CD4-positive, alpha-beta T cell treated with Interleukin-15 for 4 hours (primary cell): ENCODE data around the gene ARSG.
"Not testable (repeated sequence)": the region's sequence is repeated elsewhere in the genome, so short reads cannot be mapped to it uniquely, and the experiment has no call there.

Experiments used
- DNase-seq: peaks from one replicate; pipeline ENCODE4 v3.0.0-alpha.2; 2020; ENCODE audit warnings: low spot score

Gene ARSG

GRCh38 chr17:68398691-68399637 is 107.7 kb downstream of the ARSG start:
- DNase-seq = peak; percentile 35

DNA sequence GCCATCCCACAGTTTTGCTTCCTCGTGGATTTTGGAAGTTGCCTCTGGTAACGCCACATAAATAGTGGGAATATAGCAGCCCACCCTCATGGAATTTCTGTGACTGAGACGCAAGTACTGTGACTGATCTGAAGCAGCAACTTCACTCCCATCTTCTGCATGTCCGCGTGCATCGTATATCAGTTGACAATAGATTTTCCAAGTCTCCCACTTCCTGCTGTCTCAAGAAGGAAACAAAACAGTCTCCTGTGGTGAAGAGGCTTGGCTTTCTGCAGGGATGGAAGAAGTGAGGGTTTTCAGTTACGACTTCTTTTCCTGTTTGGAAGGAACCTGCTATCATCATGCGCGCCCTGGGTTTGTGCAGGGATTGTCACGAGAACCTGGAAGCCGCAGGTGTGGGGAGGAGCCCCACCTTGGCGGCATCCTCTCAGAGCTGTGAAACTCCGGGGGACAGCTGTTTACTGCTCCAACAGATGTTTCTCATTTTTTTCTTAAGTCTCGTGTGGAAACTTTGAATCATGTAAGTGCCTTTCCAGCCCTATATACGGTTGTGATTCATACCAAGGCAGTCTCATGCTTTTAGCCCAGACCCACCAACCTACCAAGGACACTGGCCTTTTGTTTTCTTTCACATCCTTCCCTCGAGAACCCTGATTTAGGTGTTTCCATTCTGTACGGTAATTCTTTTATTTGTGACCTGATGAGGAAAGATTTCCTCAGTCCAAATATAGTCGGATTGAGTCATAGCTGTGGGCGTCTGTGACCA is 108.5 kb downstream of the ARSG start:
- no peak for DNase-seq

- DNase-seq = no peak
Observed at GRCh38 chr17:68400404-68400735, 109.1 kb downstream of the ARSG start.

DNA sequence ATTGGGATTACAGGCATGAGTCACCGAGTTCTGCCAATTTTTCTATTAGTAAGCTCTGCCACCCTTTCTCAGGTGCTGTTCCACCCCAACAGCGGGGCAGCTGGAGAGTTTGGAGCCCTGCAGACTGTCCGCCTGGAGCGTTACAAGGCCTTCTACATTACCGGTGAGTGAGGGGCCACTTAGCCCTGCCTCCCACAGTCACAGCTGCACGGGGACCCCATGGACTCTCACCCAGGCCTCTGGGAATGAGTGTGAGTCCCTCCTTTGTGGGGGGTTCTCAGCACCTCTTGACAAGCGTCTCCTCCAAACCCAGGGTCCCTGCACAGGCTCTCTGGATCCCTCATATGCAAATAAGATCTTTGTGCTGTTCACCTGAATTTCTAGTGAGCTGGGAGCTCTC is 110.0 kb downstream of the ARSG start:
- no peak for DNase-seq

DNA sequence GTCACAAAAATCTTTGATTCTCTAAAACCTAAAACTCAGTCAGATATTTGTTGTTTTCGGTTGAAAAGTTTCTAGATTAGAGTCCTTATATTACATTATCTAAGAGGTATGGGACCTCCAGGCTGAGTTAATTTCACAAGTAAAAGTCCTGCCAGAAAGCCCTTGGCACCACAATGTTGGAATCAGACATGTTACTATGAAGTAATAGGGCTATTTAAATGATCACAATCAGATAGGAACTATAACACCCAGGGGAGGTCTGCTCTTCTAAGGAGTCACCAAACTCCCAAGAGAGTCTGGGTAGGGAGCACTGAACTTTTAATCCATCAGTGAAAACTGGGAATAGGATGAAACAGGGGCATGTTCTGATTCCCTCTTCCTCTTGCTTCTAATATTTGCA is 111.8 kb downstream of the ARSG start:
- DNase-seq = no peak

DNA sequence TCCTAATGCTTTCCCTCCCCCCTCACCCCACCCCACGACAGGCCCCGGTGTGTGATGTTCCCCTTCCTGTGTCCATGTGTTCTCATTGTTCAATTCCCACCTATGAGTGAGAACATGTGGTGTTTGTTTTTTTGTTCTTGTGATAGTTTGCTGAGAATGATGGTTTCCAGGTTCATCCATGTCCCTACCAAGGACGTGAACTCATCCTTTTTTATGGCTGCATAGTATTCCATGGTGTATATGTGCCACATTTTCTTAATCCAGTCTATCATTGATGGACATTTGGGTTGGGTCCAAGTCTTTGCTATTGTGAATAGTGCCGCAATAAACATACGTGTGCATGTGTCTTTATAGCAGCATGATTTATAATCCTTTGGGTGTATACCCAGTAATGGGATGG is 112.5 kb downstream of the ARSG start:
- DNase-seq = not testable (repeated sequence)

DNA sequence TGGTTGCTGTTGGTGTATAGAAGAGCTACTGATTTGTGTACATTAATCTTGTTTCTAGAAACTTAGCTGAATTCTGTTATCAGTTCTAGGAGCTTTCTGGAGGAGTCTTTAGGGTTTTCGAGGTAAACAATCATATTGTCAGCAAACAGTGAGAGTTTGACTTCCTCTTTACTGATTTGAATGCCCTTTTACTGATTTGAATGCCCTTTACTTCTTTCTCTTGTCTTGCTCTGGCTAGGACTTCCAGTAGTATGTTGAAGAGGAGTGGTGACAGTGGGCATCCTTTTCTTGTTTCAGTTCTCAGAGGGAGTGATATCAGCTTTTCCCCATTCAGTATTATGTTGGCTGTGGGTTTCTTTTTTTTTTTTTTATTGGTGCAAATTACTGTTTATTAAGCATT is 116.4 kb downstream of the ARSG start:
- not testable (repeated sequence) for DNase-seq

- peak; percentile 61 for DNase-seq
Observed at GRCh38 chr17:68413597-68414560, 122.6 kb downstream of the ARSG start.

DNA sequence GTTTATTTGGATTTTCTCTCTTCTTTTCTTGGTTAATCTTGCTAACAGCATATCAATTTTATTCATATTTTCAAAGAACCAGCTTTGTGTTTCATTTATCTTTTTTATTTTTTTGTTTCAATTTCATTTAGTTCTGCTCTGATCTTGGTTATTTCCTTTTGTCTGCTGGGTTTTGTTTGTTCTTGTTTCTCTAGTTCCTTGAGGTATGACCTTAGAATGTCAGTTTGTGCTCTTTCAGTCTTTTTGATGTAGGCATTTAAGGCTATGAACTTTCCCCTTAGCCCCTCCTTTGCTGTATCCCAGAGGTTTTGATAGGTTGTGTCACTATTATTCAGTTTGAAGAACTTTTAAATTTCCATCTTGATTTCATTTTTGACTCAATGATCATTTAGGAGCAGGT is 123.6 kb downstream of the ARSG start:
- not testable (repeated sequence) for DNase-seq

DNA sequence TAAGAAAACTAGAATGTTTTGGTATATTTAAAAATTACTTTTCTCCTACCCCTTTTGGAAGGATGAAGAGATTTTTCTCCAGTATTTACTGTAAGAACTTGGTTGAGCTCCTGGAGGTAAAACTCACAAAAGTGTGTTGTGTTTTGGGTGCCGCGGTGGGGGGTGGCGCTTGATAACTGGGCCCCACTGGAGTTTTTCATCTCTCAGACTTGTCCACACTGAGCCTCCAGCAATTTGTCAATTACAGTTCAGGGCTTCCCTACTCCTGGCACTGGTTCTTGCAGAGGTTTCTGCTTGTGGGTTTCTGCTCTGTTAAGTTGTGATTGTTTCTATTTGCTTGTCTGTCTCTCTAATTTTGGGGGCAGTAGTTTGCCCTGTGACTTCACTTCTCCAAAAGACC is 126.0 kb downstream of the ARSG start:
- no peak for DNase-seq

DNA sequence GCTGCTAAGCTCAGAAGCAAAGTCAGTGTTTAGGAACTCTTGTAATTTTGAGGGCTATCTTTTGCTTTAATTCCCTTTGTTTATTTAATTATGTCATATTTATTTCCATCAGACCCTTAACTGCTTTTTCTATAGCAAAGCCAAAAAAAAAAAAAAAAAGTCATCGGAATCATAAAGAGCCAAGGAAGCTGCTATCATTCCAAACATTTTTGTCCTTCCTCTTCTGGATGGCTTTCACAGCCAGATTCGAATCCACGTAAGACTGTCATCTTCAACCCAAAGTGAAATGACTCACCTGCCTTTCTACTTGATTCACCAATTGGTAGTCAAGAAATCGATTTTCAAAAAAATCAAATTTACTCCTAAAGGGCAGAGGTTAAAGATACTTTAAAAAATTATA is 127.6 kb downstream of the ARSG start:
- DNase-seq = no peak

GRCh38 chr17:68420065-68420464 is 128.8 kb downstream of the ARSG start:
- no peak for DNase-seq

DNA sequence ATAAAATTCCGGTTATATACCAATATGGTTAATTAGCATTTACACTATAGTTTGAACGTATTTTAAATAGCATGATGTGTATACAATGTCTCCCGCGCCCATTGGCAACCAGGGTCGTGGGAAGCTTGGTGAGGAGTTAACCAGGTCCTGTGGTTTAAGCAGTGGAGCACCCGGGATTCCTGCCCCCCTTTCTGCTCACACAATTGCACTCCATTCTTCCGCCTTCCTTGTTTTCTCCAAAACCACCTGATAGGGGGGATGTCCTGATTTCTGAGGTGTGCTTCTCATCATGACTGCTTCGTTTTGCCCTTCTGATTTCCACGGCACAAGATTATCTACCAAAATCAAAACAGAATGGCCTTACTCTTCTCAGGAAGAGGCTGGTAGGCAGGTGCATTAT is 130.2 kb downstream of the ARSG start:
- no peak for DNase-seq

GRCh38 chr17:68422821-68423220 is 131.5 kb downstream of the ARSG start:
- DNase-seq = no peak

- DNase-seq = no peak
Observed at GRCh38 chr17:68423251-68423650, 132.0 kb downstream of the ARSG start.

DNA sequence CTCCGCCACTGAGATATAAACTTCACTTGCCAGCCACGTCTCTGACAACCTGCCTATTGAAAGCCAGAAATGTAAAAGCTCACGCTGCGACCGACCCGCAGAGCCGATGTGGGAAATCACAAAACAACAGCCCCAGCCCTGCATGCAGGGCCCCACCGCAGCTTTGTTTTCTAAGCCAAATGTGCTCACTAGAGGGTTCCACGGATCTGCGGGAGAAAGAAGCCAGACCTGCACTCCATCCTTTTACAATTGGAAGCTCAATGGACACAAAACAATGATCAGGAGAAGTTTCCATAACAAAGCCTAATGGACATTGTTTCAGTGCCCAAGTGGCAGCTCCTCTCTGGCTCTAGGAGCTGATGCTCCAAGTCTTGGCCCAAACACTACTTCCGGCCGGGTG is 132.9 kb downstream of the ARSG start:
- DNase-seq = no peak

- DNase-seq = no peak
Observed at GRCh38 chr17:68424861-68425260, 133.6 kb downstream of the ARSG start.

GRCh38 chr17:68425979-68426378 is 134.7 kb downstream of the ARSG start:
- no peak for DNase-seq

DNA sequence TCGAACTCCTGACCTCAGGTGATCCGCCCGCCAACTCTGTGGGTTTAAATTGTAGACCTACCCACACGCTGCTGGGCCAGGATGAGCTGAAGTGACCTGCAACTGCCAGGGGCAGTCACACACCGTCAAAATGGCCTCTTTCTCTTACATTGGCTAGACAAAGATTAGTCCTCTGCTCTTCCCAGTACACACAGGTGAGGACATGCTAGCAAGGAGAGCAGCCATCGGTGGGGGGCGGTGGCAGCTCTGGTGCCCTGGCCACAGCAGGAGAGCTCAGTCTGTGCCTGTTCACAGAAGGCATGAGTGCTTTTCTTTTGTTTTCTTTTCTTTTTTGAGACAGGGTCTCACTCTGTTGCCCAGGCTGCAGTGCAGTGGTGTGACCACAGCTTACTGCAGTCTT is 136.3 kb downstream of the ARSG start:
- no peak for DNase-seq

GRCh38 chr17:68428498-68429172 is 137.3 kb downstream of the ARSG start:
- DNase-seq = no peak

GRCh38 chr17:68429881-68430280 is 138.6 kb downstream of the ARSG start:
- DNase-seq = no peak
